WTC11 (cell line): ENCODE data around the gene CLEC16A. TPM values are rescaled to one million over a fixed set of nuclear protein-coding genes. Genes with fewer than 3 reads are reported as not detected.

Source experiments
- ATAC-seq: fragments of 200-7000 bp; cut with Tn5 transposase; 2 replicates; pipeline ENCODE4 v1.10.0; 2021; ENCODE audit warnings: mild to moderate bottlenecking, moderate library complexity
- CTCF ChIA-PET: fragments of 300-600 bp; sonication (Branson Sonifier 250); formaldehyde crosslinking; loops from one replicate; lab custom pipeline; 2021; ENCODE audit warnings: antibody characterized with exemption; lab: Charles Lee
- POLR2A ChIA-PET: fragments of 350-600 bp; sonication (Branson Sonifier 250); formaldehyde crosslinking; loops from one replicate; lab custom pipeline; 2021; ENCODE audit warnings: antibody characterized with exemption; lab: Charles Lee
- DNase-seq: peaks from one replicate; pipeline ENCODE4 v3.0.0; 2021; ENCODE audit warnings: low spot score
- H3K27ac Mint-ChIP-seq: 2 replicates; pipeline ENCODE4 v1.8.0; 2021; ENCODE audit warnings: mixed read lengths
- H3K27me3 Mint-ChIP-seq: 2 replicates; pipeline ENCODE4 v1.8.0; 2021; ENCODE audit warnings: low read depth, mild to moderate bottlenecking, moderate library complexity, mixed read lengths
- H3K36me3 Mint-ChIP-seq: 2 replicates; pipeline ENCODE4 v1.8.0; 2021; ENCODE audit warnings: mixed read lengths
- H3K4me1 Mint-ChIP-seq: 2 replicates; pipeline ENCODE4 v1.8.0; 2022; ENCODE audit warnings: mixed read lengths
- H3K4me3 Mint-ChIP-seq: 2 replicates; pipeline ENCODE4 v1.8.0; 2021; ENCODE audit warnings: mild to moderate bottlenecking, moderate library complexity, mixed read lengths
- H3K9me3 Mint-ChIP-seq: 2 replicates; pipeline ENCODE4 v1.8.0; 2021; ENCODE audit warnings: mixed read lengths
- CREM ChIP-seq: sonication (generic); formaldehyde crosslinking; IDR thresholded peaks from 2 replicates; pipeline ENCODE4 v1.8.1; 2022; ENCODE audit warnings: mild to moderate bottlenecking, missing genetic modification reagents, moderate library complexity
- EMX1 ChIP-seq: fragments of 250-450 bp; sonication (Bioruptor Pico); IDR thresholded peaks from 2 replicates; pipeline ENCODE4 v1.8.0; 2021; ENCODE audit warnings: mild to moderate bottlenecking
- ETV6 ChIP-seq: sonication (generic); formaldehyde crosslinking; IDR thresholded peaks from 2 replicates; pipeline ENCODE4 v1.8.1; 2022; ENCODE audit warnings: mild to moderate bottlenecking, missing genetic modification reagents
- SMAD3 ChIP-seq: sonication (generic); formaldehyde crosslinking; IDR thresholded peaks from 2 replicates; pipeline ENCODE4 v1.8.0; 2022; ENCODE audit warnings: missing genetic modification reagents, mild to moderate bottlenecking, borderline replicate concordance
- TEAD4 ChIP-seq: sonication (generic); formaldehyde crosslinking; IDR thresholded peaks from 2 replicates; pipeline ENCODE4 v1.8.0; 2022; ENCODE audit warnings: mild to moderate bottlenecking, missing genetic modification reagents
- ZNF671 ChIP-seq: fragments of 250-450 bp; sonication (Bioruptor Pico); IDR thresholded peaks from 2 replicates; pipeline ENCODE4 v1.8.0; 2021; ENCODE audit warnings: mild to moderate bottlenecking
- total RNA-seq: library from RNA; stranded (reverse); gene quantifications from 3 replicates; pipeline ENCODE4 v1.2.3, GENCODE V29; 2021
- TF ChIP-seq, protein P1 (sequence below): sonication (generic); formaldehyde crosslinking; IDR thresholded peaks from 2 replicates; pipeline ENCODE4 v1.8.0; 2022; ENCODE audit warnings: mild to moderate bottlenecking, missing genetic modification reagents
- TF ChIP-seq, protein P2 (sequence below): sonication (generic); formaldehyde crosslinking; IDR thresholded peaks from 2 replicates; pipeline ENCODE4 v1.8.1; 2022; ENCODE audit warnings: missing genetic modification reagents, borderline replicate concordance
- TF ChIP-seq, protein P3 (sequence below): sonication (generic); formaldehyde crosslinking; IDR thresholded peaks from 2 replicates; pipeline ENCODE4 v1.8.1; 2023; ENCODE audit warnings: mild to moderate bottlenecking, missing genetic modification reagents, moderate library complexity
- TF ChIP-seq, protein P4 (sequence below): sonication (generic); formaldehyde crosslinking; conservative IDR thresholded peaks from 2 replicates; pipeline ENCODE4 v1.8.1; 2023; ENCODE audit warnings: mild to moderate bottlenecking, low read depth, missing genetic modification reagents, moderate library complexity
- TF ChIP-seq, protein P5 (sequence below): sonication (generic); formaldehyde crosslinking; IDR thresholded peaks from 2 replicates; pipeline ENCODE4 v1.8.0; 2022; ENCODE audit warnings: mild to moderate bottlenecking, missing genetic modification reagents
- TF ChIP-seq, protein P6 (sequence below): sonication (generic); formaldehyde crosslinking; IDR thresholded peaks from 2 replicates; pipeline ENCODE4 v1.8.0; 2022; ENCODE audit warnings: mild to moderate bottlenecking, missing genetic modification reagents
- TF ChIP-seq, protein P7 (sequence below): fragments of 200-600 bp; IDR thresholded peaks from 2 replicates; pipeline ENCODE4 v1.8.0; 2022; ENCODE audit warnings: antibody characterized with exemption

Gene CLEC16A
- total RNA-seq, 1 experiment from 2014 or later = 14.4 TPM

DNA sequence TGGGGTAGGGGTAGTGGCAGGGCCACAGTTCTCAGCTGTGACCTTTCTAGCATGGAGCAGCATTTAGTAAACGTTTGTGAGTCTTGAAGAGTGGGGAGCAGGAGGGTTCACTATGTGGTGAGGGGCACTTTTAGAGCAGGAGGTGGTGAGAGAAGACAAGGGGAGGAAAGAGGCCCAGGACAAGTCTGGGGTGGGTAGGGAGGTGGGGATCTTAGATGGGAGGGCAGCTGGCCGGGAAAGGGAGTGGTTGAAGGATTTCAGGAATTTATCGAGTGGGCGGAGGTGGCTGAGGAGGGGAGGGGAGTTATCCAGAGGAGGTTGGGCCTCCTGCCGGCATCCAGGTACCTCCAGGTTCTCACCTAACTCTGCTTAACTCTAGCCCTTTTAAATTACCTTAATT, 1.9 kb downstream of the CLEC16A start:
- TF ChIP-seq, protein P1, sequence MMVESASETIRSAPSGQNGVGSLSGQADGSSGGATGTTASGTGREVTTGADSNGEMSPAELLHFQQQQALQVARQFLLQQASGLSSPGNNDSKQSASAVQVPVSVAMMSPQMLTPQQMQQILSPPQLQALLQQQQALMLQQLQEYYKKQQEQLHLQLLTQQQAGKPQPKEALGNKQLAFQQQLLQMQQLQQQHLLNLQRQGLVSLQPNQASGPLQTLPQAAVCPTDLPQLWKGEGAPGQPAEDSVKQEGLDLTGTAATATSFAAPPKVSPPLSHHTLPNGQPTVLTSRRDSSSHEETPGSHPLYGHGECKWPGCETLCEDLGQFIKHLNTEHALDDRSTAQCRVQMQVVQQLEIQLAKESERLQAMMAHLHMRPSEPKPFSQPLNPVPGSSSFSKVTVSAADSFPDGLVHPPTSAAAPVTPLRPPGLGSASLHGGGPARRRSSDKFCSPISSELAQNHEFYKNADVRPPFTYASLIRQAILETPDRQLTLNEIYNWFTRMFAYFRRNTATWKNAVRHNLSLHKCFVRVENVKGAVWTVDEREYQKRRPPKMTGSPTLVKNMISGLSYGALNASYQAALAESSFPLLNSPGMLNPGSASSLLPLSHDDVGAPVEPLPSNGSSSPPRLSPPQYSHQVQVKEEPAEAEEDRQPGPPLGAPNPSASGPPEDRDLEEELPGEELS = no peak
- TF ChIP-seq SMAD3 (CRISPR knock-in tag) (no peak), TEAD4 (CRISPR knock-in tag) (no peak), ETV6 (CRISPR knock-in tag) (no peak)
- TF ChIP-seq, protein P2, sequence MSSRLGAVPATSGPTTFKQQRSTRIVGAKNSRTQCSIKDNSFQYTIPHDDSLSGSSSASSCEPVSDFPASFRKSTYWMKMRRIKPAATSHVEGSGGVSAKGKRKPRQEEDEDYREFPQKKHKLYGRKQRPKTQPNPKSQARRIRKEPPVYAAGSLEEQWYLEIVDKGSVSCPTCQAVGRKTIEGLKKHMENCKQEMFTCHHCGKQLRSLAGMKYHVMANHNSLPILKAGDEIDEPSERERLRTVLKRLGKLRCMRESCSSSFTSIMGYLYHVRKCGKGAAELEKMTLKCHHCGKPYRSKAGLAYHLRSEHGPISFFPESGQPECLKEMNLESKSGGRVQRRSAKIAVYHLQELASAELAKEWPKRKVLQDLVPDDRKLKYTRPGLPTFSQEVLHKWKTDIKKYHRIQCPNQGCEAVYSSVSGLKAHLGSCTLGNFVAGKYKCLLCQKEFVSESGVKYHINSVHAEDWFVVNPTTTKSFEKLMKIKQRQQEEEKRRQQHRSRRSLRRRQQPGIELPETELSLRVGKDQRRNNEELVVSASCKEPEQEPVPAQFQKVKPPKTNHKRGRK (CRISPR knock-in tag) = no peak
- TF ChIP-seq, protein P3, sequence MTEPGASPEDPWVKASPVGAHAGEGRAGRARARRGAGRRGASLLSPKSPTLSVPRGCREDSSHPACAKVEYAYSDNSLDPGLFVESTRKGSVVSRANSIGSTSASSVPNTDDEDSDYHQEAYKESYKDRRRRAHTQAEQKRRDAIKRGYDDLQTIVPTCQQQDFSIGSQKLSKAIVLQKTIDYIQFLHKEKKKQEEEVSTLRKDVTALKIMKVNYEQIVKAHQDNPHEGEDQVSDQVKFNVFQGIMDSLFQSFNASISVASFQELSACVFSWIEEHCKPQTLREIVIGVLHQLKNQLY (CRISPR knock-in tag) = no peak
- TF ChIP-seq, protein P4, sequence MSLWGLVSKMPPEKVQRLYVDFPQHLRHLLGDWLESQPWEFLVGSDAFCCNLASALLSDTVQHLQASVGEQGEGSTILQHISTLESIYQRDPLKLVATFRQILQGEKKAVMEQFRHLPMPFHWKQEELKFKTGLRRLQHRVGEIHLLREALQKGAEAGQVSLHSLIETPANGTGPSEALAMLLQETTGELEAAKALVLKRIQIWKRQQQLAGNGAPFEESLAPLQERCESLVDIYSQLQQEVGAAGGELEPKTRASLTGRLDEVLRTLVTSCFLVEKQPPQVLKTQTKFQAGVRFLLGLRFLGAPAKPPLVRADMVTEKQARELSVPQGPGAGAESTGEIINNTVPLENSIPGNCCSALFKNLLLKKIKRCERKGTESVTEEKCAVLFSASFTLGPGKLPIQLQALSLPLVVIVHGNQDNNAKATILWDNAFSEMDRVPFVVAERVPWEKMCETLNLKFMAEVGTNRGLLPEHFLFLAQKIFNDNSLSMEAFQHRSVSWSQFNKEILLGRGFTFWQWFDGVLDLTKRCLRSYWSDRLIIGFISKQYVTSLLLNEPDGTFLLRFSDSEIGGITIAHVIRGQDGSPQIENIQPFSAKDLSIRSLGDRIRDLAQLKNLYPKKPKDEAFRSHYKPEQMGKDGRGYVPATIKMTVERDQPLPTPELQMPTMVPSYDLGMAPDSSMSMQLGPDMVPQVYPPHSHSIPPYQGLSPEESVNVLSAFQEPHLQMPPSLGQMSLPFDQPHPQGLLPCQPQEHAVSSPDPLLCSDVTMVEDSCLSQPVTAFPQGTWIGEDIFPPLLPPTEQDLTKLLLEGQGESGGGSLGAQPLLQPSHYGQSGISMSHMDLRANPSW (CRISPR knock-in tag) = no peak
- TF ChIP-seq, protein P5, sequence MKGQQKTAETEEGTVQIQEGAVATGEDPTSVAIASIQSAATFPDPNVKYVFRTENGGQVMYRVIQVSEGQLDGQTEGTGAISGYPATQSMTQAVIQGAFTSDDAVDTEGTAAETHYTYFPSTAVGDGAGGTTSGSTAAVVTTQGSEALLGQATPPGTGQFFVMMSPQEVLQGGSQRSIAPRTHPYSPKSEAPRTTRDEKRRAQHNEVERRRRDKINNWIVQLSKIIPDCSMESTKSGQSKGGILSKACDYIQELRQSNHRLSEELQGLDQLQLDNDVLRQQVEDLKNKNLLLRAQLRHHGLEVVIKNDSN (CRISPR knock-in tag) = no peak
- peak overlapping the region; percentile 83 for H3K4me3 Mint-ChIP-seq
- peak; percentile 3; the same call in 1 of the 2 replicates for ATAC-seq
- peaks cover 3% of the 10 kb centered on the region; the same call in 1 of the 2 replicates for H3K27me3 Mint-ChIP-seq
- H3K36me3 Mint-ChIP-seq = no peaks in the 10 kb centered on the region
- ChIA-PET CTCF (interaction anchor here (1.0 to 1.5 kb wide), 2 partner anchors 17 to 27 kb away, joined by 3 to 4 read pairs; no protein-coding TSS in a partner anchor), POLR2A (no interaction called here)
- peak; percentile 48 for DNase-seq
- H3K27ac Mint-ChIP-seq = peak overlapping the region; percentile 65
- no peaks in the 10 kb centered on the region for H3K9me3 Mint-ChIP-seq
- peaks cover 62% of the 10 kb centered on the region for H3K4me1 Mint-ChIP-seq

DNA sequence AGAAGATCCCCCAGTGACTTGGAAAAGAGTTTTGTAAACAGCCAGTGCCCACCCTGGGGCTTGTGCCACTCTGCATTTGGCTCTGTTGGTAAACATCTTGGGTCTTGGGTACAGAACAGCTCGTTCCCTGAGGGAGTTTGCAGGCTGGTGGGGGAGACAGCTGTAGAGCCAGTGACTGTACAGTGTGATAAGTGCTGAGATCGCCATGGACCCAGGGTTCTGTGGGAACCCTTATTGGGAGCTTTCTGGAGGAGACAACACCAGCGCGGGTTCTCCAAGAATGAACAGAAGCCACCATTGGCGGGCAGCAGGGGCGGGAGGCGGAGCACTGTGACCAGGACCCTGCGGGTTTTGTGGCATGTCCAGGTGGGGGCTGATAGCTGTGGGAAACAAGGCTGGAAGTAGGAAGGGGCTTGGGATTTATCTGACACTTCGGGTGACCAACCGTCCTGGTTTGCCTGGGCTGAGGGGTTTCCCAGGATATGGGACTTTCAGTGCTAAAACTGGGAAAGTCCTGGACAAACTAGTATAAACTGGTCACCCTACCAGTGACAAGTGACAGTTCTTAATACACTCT, 2.9 kb downstream of the CLEC16A start:
- no peak overlapping the region for H3K27ac Mint-ChIP-seq

More for the DNA sequence above, 2.9 kb downstream of the CLEC16A start:
- Mint-ChIP-seq H3K4me1 (peaks cover 66% of the 10 kb centered on the region), H3K4me3 (no peak overlapping the region), H3K27me3 (peaks cover 3% of the 10 kb centered on the region; the same call in 1 of the 2 replicates), H3K9me3 (no peaks in the 10 kb centered on the region), H3K36me3 (no peaks in the 10 kb centered on the region)
- TF ChIP-seq EMX1 (no peak), ETV6 (CRISPR knock-in tag) (no peak), CREM (CRISPR knock-in tag) (no peak), ZNF671 (CRISPR knock-in tag) (no peak)
- TF ChIP-seq, protein P6, sequence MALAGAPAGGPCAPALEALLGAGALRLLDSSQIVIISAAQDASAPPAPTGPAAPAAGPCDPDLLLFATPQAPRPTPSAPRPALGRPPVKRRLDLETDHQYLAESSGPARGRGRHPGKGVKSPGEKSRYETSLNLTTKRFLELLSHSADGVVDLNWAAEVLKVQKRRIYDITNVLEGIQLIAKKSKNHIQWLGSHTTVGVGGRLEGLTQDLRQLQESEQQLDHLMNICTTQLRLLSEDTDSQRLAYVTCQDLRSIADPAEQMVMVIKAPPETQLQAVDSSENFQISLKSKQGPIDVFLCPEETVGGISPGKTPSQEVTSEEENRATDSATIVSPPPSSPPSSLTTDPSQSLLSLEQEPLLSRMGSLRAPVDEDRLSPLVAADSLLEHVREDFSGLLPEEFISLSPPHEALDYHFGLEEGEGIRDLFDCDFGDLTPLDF (CRISPR knock-in tag) = no peak
- TF ChIP-seq, protein P7, sequence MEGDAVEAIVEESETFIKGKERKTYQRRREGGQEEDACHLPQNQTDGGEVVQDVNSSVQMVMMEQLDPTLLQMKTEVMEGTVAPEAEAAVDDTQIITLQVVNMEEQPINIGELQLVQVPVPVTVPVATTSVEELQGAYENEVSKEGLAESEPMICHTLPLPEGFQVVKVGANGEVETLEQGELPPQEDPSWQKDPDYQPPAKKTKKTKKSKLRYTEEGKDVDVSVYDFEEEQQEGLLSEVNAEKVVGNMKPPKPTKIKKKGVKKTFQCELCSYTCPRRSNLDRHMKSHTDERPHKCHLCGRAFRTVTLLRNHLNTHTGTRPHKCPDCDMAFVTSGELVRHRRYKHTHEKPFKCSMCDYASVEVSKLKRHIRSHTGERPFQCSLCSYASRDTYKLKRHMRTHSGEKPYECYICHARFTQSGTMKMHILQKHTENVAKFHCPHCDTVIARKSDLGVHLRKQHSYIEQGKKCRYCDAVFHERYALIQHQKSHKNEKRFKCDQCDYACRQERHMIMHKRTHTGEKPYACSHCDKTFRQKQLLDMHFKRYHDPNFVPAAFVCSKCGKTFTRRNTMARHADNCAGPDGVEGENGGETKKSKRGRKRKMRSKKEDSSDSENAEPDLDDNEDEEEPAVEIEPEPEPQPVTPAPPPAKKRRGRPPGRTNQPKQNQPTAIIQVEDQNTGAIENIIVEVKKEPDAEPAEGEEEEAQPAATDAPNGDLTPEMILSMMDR = no peak
- ChIA-PET CTCF (interaction anchor here (1.0 to 1.5 kb wide), 2 partner anchors 16 to 28 kb away, joined by 3 to 4 read pairs; no protein-coding TSS in a partner anchor), POLR2A (no interaction called here)
- no peak for DNase-seq
- ATAC-seq = no peak
